Endothelial cell of umbilical vein (primary cell): ENCODE data around the gene PLCB4. TPM values are rescaled to one million over a fixed set of nuclear protein-coding genes. Genes with fewer than 3 reads are reported as not detected.

Experiments
- BruUV-seq: library from RNA; stranded (reverse); fragments of 400-500 nt; replicated peaks from 2 replicates; lab custom pipeline; 2021; lab: Mats Ljungman, UMichigan
- CTCF ChIA-PET: fragments of 300-600, 350-600 bp; sonication (Branson Sonifier 250); formaldehyde crosslinking; loops from one replicate; lab custom pipeline; 2021; ENCODE audit warnings: antibody characterized with exemption, inconsistent platforms; lab: Charles Lee
- POLR2A ChIA-PET: fragments of 300-600, 350-600 bp; sonication (Branson Sonifier 250); formaldehyde crosslinking; loops from one replicate; lab custom pipeline; 2021; ENCODE audit warnings: antibody characterized with exemption, inconsistent platforms; lab: Charles Lee
- DNase-seq: peaks from one replicate; pipeline ENCODE4 v3.0.0-alpha.2; 2011; ENCODE audit warnings: low read depth, low spot score
- FAIRE-seq: peaks from 2 replicates; lab custom pipeline; 2011; peaks lifted over from hg19 to GRCh38; lab: Jason Lieb, UNC
- H2AFZ ChIP-seq: 2 replicates; pipeline ENCODE4 v1.6.0; 2012; ENCODE audit warnings: low read depth, low read length, control low read depth, inconsistent platforms
- H3K27ac ChIP-seq: 2 replicates; pipeline ENCODE4 v1.5.1; 2011; ENCODE audit warnings: low read depth, mild to moderate bottlenecking, control low read depth, low read length, moderate library complexity; ENCODE audit not compliant: insufficient read depth
- H3K27me3 ChIP-seq, 2 experiments: 2 replicates each; pipeline versions ENCODE4 v1.6.0 to v1.6.1; 2011; ENCODE audit warnings: low read length in 2 of 2, mixed read lengths in 1 of 2; ENCODE audit not compliant: control insufficient read depth in 2 of 2, insufficient read depth in 2 of 2
- H3K36me3 ChIP-seq, 2 experiments: 2 replicates in 1 of 2; 3 replicates in 1 of 2; pipeline ENCODE4 v1.5.1; 2011; ENCODE audit warnings: low read length in 2 of 2, mild to moderate bottlenecking in 1 of 2, moderate library complexity in 1 of 2; ENCODE audit not compliant: control insufficient read depth in 2 of 2, insufficient read depth in 2 of 2; ENCODE audit errors: extremely low read depth in 1 of 2
- H3K4me1 ChIP-seq: 3 replicates; pipeline ENCODE4 v1.5.1; 2011; ENCODE audit warnings: mild to moderate bottlenecking, low read length; ENCODE audit not compliant: control insufficient read depth, insufficient read depth; ENCODE audit errors: extremely low read depth
- H3K4me2 ChIP-seq: 2 replicates; pipeline ENCODE4 v1.6.1; 2011; ENCODE audit warnings: low read length, control low read depth, mixed read lengths; ENCODE audit not compliant: insufficient read depth
- H3K4me3 ChIP-seq, 3 experiments: fragments of 200-600 bp in 1 of 3; sonication (generic), shearing (Covaris generic) in 1 of 3; replicated peaks in 1 of 3; 2 replicates each; pipeline ENCODE4 v1.5.1; 2011 to 2016; ENCODE audit warnings: control low read depth in 3 of 3, low read length in 3 of 3, mild to moderate bottlenecking in 2 of 3, inconsistent platforms in 1 of 3, low read depth in 1 of 3, moderate library complexity in 1 of 3; ENCODE audit not compliant: insufficient read depth in 1 of 3
- H3K79me2 ChIP-seq: 2 replicates; pipeline ENCODE4 v1.6.0; 2012; ENCODE audit warnings: low read length, inconsistent platforms; ENCODE audit not compliant: control insufficient read depth, insufficient read depth
- H3K9ac ChIP-seq: replicated peaks from 2 replicates; pipeline ENCODE3; 2011; ENCODE audit warnings: low read length, control low read depth; ENCODE audit not compliant: insufficient read depth; ENCODE audit errors: extremely low read depth
- H3K9me1 ChIP-seq: replicated peaks from 3 replicates; pipeline ENCODE4 v1.6.0; 2011; ENCODE audit warnings: mild to moderate bottlenecking, low read length; ENCODE audit not compliant: control insufficient read depth, insufficient read depth; ENCODE audit errors: extremely low read depth
- H3K9me3 ChIP-seq: replicated peaks from 2 replicates; pipeline ENCODE4 v1.5.1; 2012; ENCODE audit warnings: low read length, inconsistent platforms; ENCODE audit not compliant: control insufficient read depth, insufficient read depth
- H4K20me1 ChIP-seq: replicated peaks from 2 replicates; pipeline ENCODE3; 2011; ENCODE audit warnings: mild to moderate bottlenecking, low read length; ENCODE audit not compliant: control insufficient read depth, insufficient read depth; ENCODE audit errors: extremely low read depth
- CTCF ChIP-seq, 2 donors: IDR thresholded peaks; 1 replicate in 1 of 2; 2 replicates in 1 of 2; pipeline ENCODE4 v1.5.1; 2011; ENCODE audit warnings: low read length in 2 of 2, mild to moderate bottlenecking in 2 of 2, moderate library complexity in 2 of 2, control low read depth in 1 of 2, inconsistent platforms in 1 of 2, low read depth in 1 of 2; ENCODE audit not compliant: insufficient read depth in 1 of 2; ENCODE audit errors: extremely low read depth in 1 of 2
- EZH2 ChIP-seq: IDR thresholded peaks from 2 replicates; pipeline ENCODE4 v1.6.1; 2012; ENCODE audit warnings: borderline replicate concordance, low read depth, mild to moderate bottlenecking, moderate library complexity, low read length, inconsistent platforms; ENCODE audit not compliant: severe bottlenecking
- FOS ChIP-seq: IDR thresholded peaks from 2 replicates; pipeline ENCODE4 v1.6.1; 2011; ENCODE audit warnings: mild to moderate bottlenecking, low read length, moderate library complexity, borderline replicate concordance; ENCODE audit not compliant: insufficient read depth
- GATA2 ChIP-seq: IDR thresholded peaks from 2 replicates; pipeline ENCODE4 v1.7.0; 2011; ENCODE audit warnings: low read depth, mild to moderate bottlenecking, moderate library complexity, mixed read lengths, low read length; ENCODE audit not compliant: insufficient read length, insufficient read depth
- JUN ChIP-seq: IDR thresholded peaks from 2 replicates; pipeline ENCODE4 v1.6.1; 2011; ENCODE audit warnings: borderline replicate concordance, low read depth; ENCODE audit not compliant: insufficient read length, insufficient read depth
- MAX ChIP-seq: IDR thresholded peaks from 2 replicates; pipeline ENCODE4 v1.6.1; 2011; ENCODE audit not compliant: insufficient read depth, insufficient read length
- MYC ChIP-seq: IDR thresholded peaks from one replicate; pipeline ENCODE4 v1.6.1; 2011; ENCODE audit warnings: mild to moderate bottlenecking, low read depth, low read length
- POLR2A ChIP-seq: IDR thresholded peaks from 2 replicates; pipeline ENCODE4 v1.6.1; 2012; ENCODE audit warnings: low read depth, mild to moderate bottlenecking, control low read depth, low read length
- POLR2AphosphoS5 ChIP-seq: IDR thresholded peaks from 2 replicates; pipeline ENCODE4 v1.6.1; 2012; ENCODE audit warnings: low read depth, mild to moderate bottlenecking, control low read depth, low read length, moderate library complexity; ENCODE audit not compliant: insufficient read depth
- dilution Hi-C: fragments of 300-500 bp; cut with MboI; formaldehyde crosslinking; loops from one replicate; pipeline ENCODE4 v1.15.0; 2019; ENCODE audit warnings: low sequenced_read_pairs; ENCODE audit not compliant: extremely low pct_ligation_motif_present
- intact Hi-C: fragments of 100-400 bp; cut with micrococcal nuclease; formaldehyde crosslinking; loops from one replicate; pipeline ENCODE4 v1.10.0; 2022
- polyA plus RNA-seq, 4 experiments: library from polyadenylated mRNA; depleted of rRNA in 3 of 4; stranded (reverse) in 3 of 4; unstranded in 1 of 4; fragments of >200 nt; gene quantifications; 2 replicates each; pipeline versions ENCODE4 v1.2.1 to v1.2.3, GENCODE V29; 2011 to 2012; ENCODE audit warnings: missing spikeins in 1 of 4
- total RNA-seq: library from RNA; stranded (reverse); gene quantifications from 2 replicates; pipeline ENCODE4 v1.2.3, GENCODE V29; 2021

Gene PLCB4
- total and polyA plus RNA-seq, 2 donors (not counting 3 experiments of a cell fraction or from before 2014, with no cell fraction given): 0.37 to 1.7 TPM

- no peaks in the 10 kb centered on the region for H3K27me3 ChIP-seq
- intact Hi-C loops: no loop called here
- no peak overlapping the region for H3K4me2 ChIP-seq
- TF ChIP-seq MYC (no peak), FOS (no peak), POLR2AphosphoS5 (no peak), JUN (no peak), GATA2 (no peak), EZH2 (no peak), CTCF (IDR thresholded peaks at IDR 0.05; ENCODE audit: extremely low read depth in 1 of 2, insufficient read depth in 1 of 2, low read depth in 1 of 2, low read length in 2 of 2) (no peak), POLR2A (no peak), MAX (no peak)
- no peak for FAIRE-seq
- DNase-seq: no peak
- no peaks in the 10 kb centered on the region for H3K9me1 ChIP-seq
- CTCF ChIA-PET: interaction anchor here (0.9 to 1.5 kb wide), 2 partner anchors 43 to 60 kb away, joined by 3 read pairs; no protein-coding TSS in a partner anchor
- dilution Hi-C loops: no loop called here
- H2AFZ ChIP-seq: no peak overlapping the region
- H3K4me3 ChIP-seq: no peak overlapping the region
- H3K9ac ChIP-seq: no peak overlapping the region
- H3K9me3 ChIP-seq: no peaks in the 10 kb centered on the region
- no TSS peak for BruUV-seq
- H4K20me1 ChIP-seq: no peaks in the 10 kb centered on the region
- POLR2A ChIA-PET: no interaction called here
- H3K79me2 ChIP-seq: no peaks in the 10 kb centered on the region
- H3K36me3 ChIP-seq: no peaks in the 10 kb centered on the region
- peaks cover 4% of the 10 kb centered on the region for H3K4me1 ChIP-seq
- no peak overlapping the region for H3K27ac ChIP-seq
These were observed 134.2 kb downstream of the PLCB4 start for GRCh38 chr20:9203081-9203447.
